BLaER1 treated with 17β-estradiol and CSF1 and Interleukin-3, amounts not matched to agents 10 nM and 100 nM (cell line): Measurements from ENCODE around the gene RPL31.
A peak's percentile ranks its signal among the peaks of the same experiment; 100 is the strongest.

Source experiments
- H3K27ac ChIP-seq, 11 experiments: shearing (Covaris generic); formaldehyde crosslinking; 2 replicates each; pipeline ENCODE4 v1.8.1; 2022
- H3K27me3 ChIP-seq, 11 experiments: shearing (Covaris generic); formaldehyde crosslinking; 2 replicates each; pipeline ENCODE4 v1.8.1; 2022
- H3K36me3 ChIP-seq, 11 experiments: shearing (Covaris generic); formaldehyde crosslinking; 2 replicates each; pipeline ENCODE4 v1.8.1; 2022
- H3K4me1 ChIP-seq, 10 experiments: shearing (Covaris generic); formaldehyde crosslinking; 2 replicates each; pipeline ENCODE4 v1.8.1; 2022
- H3K4me2 ChIP-seq, 11 experiments: shearing (Covaris generic); formaldehyde crosslinking; 2 replicates each; pipeline ENCODE4 v1.8.1; 2022
- H3K4me3 ChIP-seq, 10 experiments: shearing (Covaris generic); formaldehyde crosslinking; 2 replicates each; pipeline ENCODE4 v1.8.1; 2022
- H3K9ac ChIP-seq, 11 experiments: shearing (Covaris generic); formaldehyde crosslinking; 2 replicates each; pipeline ENCODE4 v1.8.1; 2022
- H3K9me3 ChIP-seq, 11 experiments: shearing (Covaris generic); formaldehyde crosslinking; replicated peaks in 1 of 11; 2 replicates each; pipeline ENCODE4 v1.8.1; 2022
- H4K20me1 ChIP-seq, 11 experiments: shearing (Covaris generic); formaldehyde crosslinking; 2 replicates each; pipeline ENCODE4 v1.8.1; 2022
- Cebpa-rat ChIP-seq, 11 experiments: shearing (Covaris generic); IDR thresholded peaks; 2 replicates each; pipeline ENCODE4 v1.8.1; 2022

The RPL31 gene

DNA sequence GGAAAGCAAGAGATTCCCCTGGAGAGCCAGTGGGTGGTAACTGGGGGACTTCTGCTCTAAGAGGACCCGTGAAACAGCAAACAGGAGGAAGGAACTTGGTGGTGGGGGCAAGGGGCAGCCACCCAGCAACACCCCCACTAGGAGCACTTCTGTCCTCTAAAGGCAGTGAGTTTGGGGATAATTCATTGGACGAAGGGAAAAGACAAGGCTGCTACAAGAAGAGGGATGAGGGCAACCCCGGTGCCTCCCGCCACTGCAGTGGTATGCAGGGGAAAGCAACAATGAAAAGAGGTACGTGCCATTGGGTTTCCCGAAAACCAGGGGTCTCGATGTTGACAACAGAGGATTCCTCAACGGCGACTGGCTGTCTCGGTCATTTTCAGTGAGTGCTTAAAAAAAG, 9.1 kb downstream of the RPL31 start:
- H3K27ac ChIP-seq: peak overlapping the region in 1 of 11 experiments; percentile 35; a peak in 3 of 22 replicates

DNA sequence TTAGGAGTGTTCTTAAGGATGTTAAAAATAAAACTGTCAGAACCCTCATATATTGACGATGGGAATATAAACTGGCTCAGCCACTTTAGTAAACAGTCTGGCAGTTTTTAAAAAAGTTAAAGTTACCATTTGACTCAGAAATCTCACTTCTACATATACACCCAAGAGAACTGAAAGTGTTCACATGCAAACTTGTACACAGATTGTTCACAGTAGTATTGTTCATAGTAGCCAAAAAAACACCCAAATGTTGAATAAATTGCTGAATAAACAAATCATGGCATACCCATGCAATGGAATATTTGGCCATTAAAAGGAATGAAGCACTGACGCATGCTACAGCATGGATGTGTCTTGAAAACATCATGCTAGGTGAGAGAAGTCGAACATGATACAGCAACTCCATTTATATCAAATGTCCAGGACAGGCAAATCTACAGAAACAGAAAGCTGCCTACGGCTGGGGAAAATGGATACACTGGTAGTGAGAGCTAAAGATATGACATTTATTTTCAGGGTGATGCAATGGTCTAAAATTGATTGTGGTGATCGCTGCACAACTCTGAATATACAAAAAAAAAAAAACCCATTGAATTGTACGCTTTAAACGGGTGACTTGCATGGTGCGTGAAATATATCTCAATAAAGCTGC, 10.1 kb downstream of the RPL31 start:
- Histone ChIP-seq H3K36me3 (peaks cover 63 to 88% (median 76%) of the 10 kb centered on the region in 11 experiments), H3K9ac (0 out of 22 replicates have a peak overlapping the region, but pooled peaks of 1 of the 11 experiments have one; percentile 5), H3K27ac (no peak overlapping the region), H3K4me3 (no peak overlapping the region), H4K20me1 (peaks cover 38 to 67% (median 58%) of the 10 kb centered on the region in 11 experiments), H3K4me2 (no peak overlapping the region), H3K27me3 (no peaks in the 10 kb centered on the region), H3K4me1 (peaks cover 0 to 18% (median 11%) of the 10 kb centered on the region in 10 experiments; a peak in 10 of 20 replicates), H3K9me3 (peaks cover 0 to 24% (median 17%) of the 10 kb centered on the region in 11 experiments; a peak in 19 of 22 replicates)
- no peak for TF ChIP-seq Cebpa-rat (IDR thresholded peaks at IDR 0.05)

More for the DNA sequence above, 9.1 kb downstream of the RPL31 start:
- H3K4me3 ChIP-seq: no peak overlapping the region
- no peak overlapping the region for H3K4me2 ChIP-seq
- no peaks in the 10 kb centered on the region for H3K27me3 ChIP-seq
- H4K20me1 ChIP-seq: peaks cover 48 to 77% (median 69%) of the 10 kb centered on the region in 11 experiments
- H3K9ac ChIP-seq: peak overlapping the region in 6 of 11 experiments; percentile 1 to 23 (median 13); a peak in 3 of 22 replicates
- peaks cover 0 to 24% (median 17%) of the 10 kb centered on the region in 11 experiments; a peak in 19 of 22 replicates for H3K9me3 ChIP-seq
- peaks cover 73 to 98% (median 83%) of the 10 kb centered on the region in 11 experiments for H3K36me3 ChIP-seq
- no peak for TF ChIP-seq Cebpa-rat (IDR thresholded peaks at IDR 0.05)
- H3K4me1 ChIP-seq: peaks cover 4 to 29% (median 17%) of the 10 kb centered on the region in 10 experiments; a peak in 15 of 20 replicates

DNA sequence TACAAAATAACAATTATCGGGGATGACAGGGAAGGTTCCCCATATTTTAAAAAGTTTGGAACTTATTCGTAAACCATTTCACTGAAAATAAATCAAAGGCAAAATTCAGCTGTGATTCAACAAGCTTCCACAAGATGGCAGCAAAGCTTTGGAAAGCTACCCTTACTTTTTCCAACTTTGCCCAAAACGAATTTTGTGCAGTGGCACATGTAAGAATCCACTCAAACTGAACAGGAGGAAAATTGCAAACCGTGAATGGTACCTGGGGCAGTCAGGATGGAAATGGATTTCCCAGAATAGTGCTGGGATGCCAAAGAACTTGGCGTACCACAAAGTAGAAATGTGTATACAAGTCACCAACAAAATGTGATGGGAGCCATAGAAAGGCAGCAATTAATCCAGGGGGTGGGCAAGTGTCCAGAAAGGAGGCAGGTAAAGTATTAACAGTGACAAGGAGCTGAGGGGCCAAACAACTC, 10.7 kb downstream of the RPL31 start:
- Histone ChIP-seq H3K36me3 (peaks cover 60 to 88% (median 74%) of the 10 kb centered on the region in 11 experiments), H3K4me3 (no peak overlapping the region), H3K9ac (no peak overlapping the region), H3K4me1 (peaks cover 0 to 13% (median 9%) of the 10 kb centered on the region in 10 experiments; a peak in 7 of 20 replicates), H4K20me1 (peaks cover 32 to 61% (median 54%) of the 10 kb centered on the region in 11 experiments), H3K27ac (no peak overlapping the region), H3K27me3 (no peaks in the 10 kb centered on the region), H3K4me2 (no peak overlapping the region), H3K9me3 (peaks cover 0 to 24% (median 17%) of the 10 kb centered on the region in 11 experiments; a peak in 19 of 22 replicates)
- TF ChIP-seq Cebpa-rat (IDR thresholded peaks at IDR 0.05): no peak

DNA sequence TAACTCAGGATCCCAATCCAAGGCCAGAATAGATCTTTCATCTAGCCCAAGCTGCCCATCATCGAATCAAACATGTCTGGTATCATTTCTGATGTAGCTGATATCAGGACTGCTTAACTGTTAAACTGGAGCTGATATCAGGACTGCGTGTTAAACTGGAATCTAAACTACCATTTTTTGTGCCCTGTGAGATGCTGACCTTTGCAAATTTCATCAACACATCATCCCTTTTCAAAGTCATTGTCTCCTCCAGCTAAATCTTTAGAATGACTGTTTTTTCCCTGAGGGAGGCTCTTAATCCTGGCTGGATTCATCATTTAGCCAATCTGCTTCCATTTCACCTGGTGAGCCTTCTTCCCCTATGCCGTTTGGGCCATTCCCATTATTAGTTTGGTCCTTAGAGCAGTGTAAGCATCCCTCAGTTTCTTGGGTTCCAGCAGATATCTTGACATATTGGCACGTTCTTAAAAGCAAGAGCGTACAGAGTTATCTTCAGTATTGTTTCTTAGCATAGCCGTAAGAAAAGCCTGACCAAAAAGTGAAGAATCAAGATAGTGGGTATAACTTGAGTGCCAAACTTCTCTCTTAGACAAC, 12.3 kb downstream of the RPL31 start:
- Histone ChIP-seq H3K4me3 (no peak overlapping the region), H3K4me1 (0 out of 20 replicates have a peak, but pooled peaks cover 0 to 4% (median 0%) of the 10 kb centered on the region in 10 experiments), H3K27ac (no peak overlapping the region), H3K36me3 (peaks cover 57 to 87% (median 74%) of the 10 kb centered on the region in 11 experiments), H3K4me2 (no peak overlapping the region), H3K9ac (no peak overlapping the region), H4K20me1 (peaks cover 20 to 54% (median 38%) of the 10 kb centered on the region in 11 experiments; a peak in 21 of 22 replicates), H3K9me3 (peaks cover 0 to 24% (median 17%) of the 10 kb centered on the region in 11 experiments; a peak in 19 of 22 replicates), H3K27me3 (no peaks in the 10 kb centered on the region)
- no peak for TF ChIP-seq Cebpa-rat (IDR thresholded peaks at IDR 0.05)

DNA sequence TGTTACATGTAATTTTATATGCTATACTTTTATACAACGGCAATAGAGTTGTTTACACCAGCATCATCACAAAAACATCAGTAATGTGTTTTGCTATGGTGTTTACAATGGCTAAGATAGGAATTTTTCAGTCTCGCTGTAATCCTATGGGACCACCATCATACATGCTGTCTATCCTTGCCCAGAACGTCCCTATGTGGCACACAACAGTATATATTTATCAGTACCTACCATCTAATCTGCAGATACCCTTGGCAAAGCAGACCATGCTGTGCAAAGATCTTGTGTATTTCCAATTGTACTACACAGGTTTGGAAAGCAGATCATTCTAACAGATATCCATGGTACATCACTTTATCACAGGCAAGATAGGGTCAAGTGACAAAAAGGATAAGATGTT, 15.3 kb downstream of the RPL31 start:
- Histone ChIP-seq H3K27me3 (no peaks in the 10 kb centered on the region), H3K36me3 (peaks cover 55 to 85% (median 74%) of the 10 kb centered on the region in 11 experiments), H3K4me3 (no peak overlapping the region), H3K9me3 (peaks cover 0 to 24% (median 17%) of the 10 kb centered on the region in 11 experiments; a peak in 19 of 22 replicates), H3K4me1 (no peaks in the 10 kb centered on the region), H4K20me1 (peaks cover 1 to 33% (median 12%) of the 10 kb centered on the region in 11 experiments; a peak in 17 of 22 replicates), H3K27ac (no peak overlapping the region), H3K9ac (no peak overlapping the region), H3K4me2 (no peak overlapping the region)
- no peak for TF ChIP-seq Cebpa-rat (IDR thresholded peaks at IDR 0.05)

DNA sequence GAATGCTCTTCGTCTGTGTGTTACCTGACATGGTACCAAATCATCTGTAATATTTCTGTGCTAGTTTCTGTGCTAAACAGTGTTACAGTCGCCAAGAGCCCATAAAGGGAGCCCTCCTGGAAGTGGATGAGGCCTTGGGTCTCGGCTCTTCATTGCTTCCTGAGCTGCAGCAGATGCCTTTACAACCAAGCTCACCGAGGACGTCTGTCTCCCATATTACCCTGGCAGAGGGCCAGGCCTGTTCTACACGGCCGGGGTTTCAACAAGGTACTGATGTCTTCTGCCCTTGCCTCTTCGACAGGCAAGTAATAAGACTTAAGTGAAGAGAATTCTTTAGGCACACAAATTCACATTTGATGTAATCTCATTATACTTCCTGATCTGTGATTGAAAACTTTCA, 16.8 kb downstream of the RPL31 start:
- no peaks in the 10 kb centered on the region for H3K4me1 ChIP-seq
- H3K36me3 ChIP-seq: peaks cover 43 to 85% (median 64%) of the 10 kb centered on the region in 11 experiments
- H3K27ac ChIP-seq: no peak overlapping the region
- TF ChIP-seq Cebpa-rat (IDR thresholded peaks at IDR 0.05): no peak
- H3K9ac ChIP-seq: no peak overlapping the region
- no peaks in the 10 kb centered on the region for H3K27me3 ChIP-seq
- H3K9me3 ChIP-seq: peaks cover 0 to 17% (median 16%) of the 10 kb centered on the region in 11 experiments; a peak in 19 of 22 replicates
- no peak overlapping the region for H3K4me2 ChIP-seq
- peaks cover 0 to 26% (median 3%) of the 10 kb centered on the region in 11 experiments; a peak in 6 of 22 replicates for H4K20me1 ChIP-seq
- H3K4me3 ChIP-seq: no peak overlapping the region

DNA sequence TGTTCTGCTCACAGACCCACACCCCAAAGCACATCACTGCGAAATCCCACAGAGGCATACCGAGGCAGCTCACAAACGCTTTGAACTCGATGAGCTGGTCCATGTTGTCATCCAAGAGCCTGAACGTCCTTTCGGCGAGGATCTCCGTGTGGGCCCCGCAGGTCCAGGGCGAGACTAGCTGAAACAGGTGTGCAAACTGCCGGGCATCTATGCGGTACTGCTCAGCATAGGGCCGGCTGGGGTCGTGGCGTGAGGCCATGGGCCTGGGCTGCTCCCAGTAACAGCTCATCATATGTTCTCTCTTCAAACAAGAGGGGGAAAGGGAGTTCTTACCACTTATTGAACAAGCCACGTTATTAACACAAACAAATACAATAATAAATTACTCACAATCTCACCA, 20.1 kb downstream of the RPL31 start:
- no peak overlapping the region for H3K4me3 ChIP-seq
- no peak overlapping the region for H3K9ac ChIP-seq
- H3K4me1 ChIP-seq: no peaks in the 10 kb centered on the region
- TF ChIP-seq Cebpa-rat (IDR thresholded peaks at IDR 0.05): no peak
- peaks cover 31 to 97% (median 45%) of the 10 kb centered on the region in 11 experiments for H3K36me3 ChIP-seq
- H3K27ac ChIP-seq: no peak overlapping the region
- peaks cover 0 to 26% (median 3%) of the 10 kb centered on the region in 11 experiments; a peak in 7 of 22 replicates for H4K20me1 ChIP-seq
- H3K9me3 ChIP-seq: no peaks in the 10 kb centered on the region
- H3K27me3 ChIP-seq: no peaks in the 10 kb centered on the region
- H3K4me2 ChIP-seq: no peak overlapping the region

DNA sequence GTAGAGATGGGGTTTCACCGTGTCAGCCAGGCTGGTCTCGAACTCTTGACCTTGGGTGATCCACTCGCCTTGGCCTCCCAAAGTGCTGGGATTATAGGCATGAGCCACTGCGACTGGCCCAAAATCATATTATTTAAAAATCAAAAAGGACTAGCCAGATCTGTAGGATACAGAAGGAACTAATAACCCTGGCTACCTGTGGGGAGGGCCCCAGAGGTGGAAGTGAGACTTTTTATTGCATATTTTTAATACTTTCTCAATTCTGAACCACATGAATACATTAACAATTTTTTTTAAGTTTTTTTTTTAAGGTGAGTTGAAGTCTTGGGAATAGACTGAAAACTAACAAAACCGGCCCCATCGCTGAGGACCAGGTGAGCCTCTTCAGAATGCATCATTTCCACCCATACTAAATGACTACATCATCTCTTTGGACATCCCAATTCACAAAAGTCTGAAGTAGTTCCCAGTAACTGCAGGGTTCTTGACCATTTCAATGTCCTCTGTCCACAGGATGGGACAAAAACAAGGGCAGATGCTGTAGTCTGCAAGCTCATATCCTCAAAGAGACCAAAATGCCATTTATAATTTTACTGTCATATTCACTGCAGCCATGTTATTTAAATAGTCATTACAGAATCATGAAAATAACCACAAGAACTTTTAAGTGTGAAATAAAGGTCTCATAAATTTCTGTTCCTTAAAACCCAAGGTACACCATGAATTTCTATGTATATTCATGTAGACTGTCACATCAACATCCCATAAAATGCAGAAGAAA, 21.4 kb downstream of the RPL31 start:
- Histone ChIP-seq H3K27ac (no peak overlapping the region), H3K27me3 (no peaks in the 10 kb centered on the region), H3K9ac (no peak overlapping the region), H3K9me3 (no peaks in the 10 kb centered on the region), H4K20me1 (peaks cover 0 to 26% (median 0%) of the 10 kb centered on the region in 11 experiments; a peak in 6 of 22 replicates), H3K4me3 (no peak overlapping the region), H3K4me2 (no peak overlapping the region), H3K4me1 (peaks cover 0 to 5% (median 0%) of the 10 kb centered on the region in 10 experiments; a peak in 2 of 20 replicates), H3K36me3 (peaks cover 23 to 98% (median 39%) of the 10 kb centered on the region in 11 experiments)
- TF ChIP-seq Cebpa-rat (IDR thresholded peaks at IDR 0.05): no peak
